GM10847 (cell line): ENCODE results near the gene BOC.

Experiments
- POLR2A ChIP-seq: IDR thresholded peaks from 2 replicates; pipeline ENCODE4 v1.6.1; 2011; ENCODE audit not compliant: insufficient read length; ENCODE audit errors: extremely low read depth

Gene BOC

DNA sequence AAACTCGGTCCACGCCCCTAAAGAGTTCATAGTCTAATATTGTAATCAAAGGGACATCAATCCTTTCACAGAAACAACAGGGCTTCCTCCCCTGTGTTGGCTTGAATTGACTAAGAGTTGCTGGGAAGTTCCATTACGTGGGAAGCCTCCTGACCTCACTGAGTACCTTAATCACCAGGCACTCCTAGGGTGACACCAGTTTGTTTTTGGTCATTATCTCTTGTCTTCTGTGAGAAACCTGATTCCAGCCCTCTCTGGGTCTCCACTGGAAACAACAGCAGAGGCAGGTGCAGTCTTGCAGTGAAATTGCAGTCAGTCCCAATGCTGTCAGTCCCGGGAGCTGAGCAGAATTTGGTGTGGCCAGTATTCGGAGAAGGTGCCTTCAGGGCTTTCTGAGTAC lies 55.4 kb downstream of the BOC start:
- TF ChIP-seq POLR2A, result no peak

DNA sequence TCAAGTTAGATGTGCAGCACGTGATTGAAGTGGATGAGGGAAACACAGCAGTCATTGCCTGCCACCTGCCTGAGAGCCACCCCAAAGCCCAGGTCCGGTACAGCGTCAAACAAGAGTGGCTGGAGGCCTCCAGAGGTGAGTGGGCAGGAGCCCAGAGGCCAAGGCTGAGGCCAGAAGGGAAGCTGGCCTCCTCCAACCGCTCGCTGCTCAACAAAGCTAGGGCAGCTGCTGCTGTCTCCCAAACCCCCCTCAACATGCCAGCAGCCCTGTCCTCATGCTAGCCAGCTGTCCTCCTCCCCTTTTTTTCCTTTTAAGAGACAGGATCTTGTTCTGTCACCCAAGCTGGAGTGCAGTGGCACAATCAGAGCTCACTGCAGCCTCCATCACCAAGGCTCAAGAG lies 57.0 kb downstream of the BOC start:
- TF ChIP-seq POLR2A, result no peak

GRCh38 chr3:113268942-113269341 lies 57.6 kb downstream of the BOC start:
- TF ChIP-seq POLR2A, result no peak

- no peak for TF ChIP-seq POLR2A
Measured at GRCh38 chr3:113269661-113270060, 58.3 kb downstream of the BOC start.

GRCh38 chr3:113270068-113270467 lies 58.7 kb downstream of the BOC start:
- TF ChIP-seq POLR2A, result no peak

DNA sequence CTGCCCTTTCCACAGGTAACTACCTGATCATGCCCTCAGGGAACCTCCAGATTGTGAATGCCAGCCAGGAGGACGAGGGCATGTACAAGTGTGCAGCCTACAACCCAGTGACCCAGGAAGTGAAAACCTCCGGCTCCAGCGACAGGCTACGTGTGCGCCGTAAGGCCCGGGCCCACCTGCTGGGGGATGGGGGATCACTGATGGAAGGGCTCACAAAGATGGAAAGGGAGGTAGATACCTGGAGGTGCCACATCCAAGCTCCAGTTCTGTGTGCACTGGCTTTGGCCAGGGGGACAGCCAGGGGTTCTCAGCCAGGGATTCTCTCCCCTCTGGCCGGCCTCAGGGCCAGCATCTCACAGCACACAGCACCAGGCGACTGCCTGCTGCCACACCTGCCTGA lies 59.4 kb downstream of the BOC start:
- TF ChIP-seq POLR2A, result no peak

DNA sequence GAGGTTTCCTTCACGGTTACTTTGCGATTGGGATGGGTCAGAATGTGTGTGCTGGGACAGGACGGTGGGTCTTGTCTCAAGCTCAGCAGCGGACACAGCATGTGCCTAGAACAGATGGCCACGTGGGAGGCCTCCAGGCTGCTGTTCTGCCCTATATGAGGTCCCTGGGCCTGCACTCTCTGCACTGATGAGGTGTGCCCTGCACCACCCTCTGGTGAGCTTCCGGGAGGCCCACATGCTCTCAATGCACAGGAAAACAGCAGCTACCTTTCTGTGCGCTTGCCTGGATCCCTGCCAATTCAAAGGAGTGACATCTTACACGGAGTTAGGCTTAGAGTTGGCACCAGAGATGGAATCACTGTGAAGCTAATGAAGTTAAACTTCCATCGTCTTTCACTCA lies 59.8 kb downstream of the BOC start:
- no peak for TF ChIP-seq POLR2A

GRCh38 chr3:113271594-113272384 lies 60.4 kb downstream of the BOC start:
- no peak for TF ChIP-seq POLR2A

- TF ChIP-seq POLR2A, result no peak
Measured at GRCh38 chr3:113272385-113272779, 61.0 kb downstream of the BOC start.

GRCh38 chr3:113273011-113273410 lies 61.7 kb downstream of the BOC start:
- TF ChIP-seq POLR2A, result no peak

- no peak for TF ChIP-seq POLR2A
Measured at GRCh38 chr3:113273604-113274378, 62.4 kb downstream of the BOC start.

DNA sequence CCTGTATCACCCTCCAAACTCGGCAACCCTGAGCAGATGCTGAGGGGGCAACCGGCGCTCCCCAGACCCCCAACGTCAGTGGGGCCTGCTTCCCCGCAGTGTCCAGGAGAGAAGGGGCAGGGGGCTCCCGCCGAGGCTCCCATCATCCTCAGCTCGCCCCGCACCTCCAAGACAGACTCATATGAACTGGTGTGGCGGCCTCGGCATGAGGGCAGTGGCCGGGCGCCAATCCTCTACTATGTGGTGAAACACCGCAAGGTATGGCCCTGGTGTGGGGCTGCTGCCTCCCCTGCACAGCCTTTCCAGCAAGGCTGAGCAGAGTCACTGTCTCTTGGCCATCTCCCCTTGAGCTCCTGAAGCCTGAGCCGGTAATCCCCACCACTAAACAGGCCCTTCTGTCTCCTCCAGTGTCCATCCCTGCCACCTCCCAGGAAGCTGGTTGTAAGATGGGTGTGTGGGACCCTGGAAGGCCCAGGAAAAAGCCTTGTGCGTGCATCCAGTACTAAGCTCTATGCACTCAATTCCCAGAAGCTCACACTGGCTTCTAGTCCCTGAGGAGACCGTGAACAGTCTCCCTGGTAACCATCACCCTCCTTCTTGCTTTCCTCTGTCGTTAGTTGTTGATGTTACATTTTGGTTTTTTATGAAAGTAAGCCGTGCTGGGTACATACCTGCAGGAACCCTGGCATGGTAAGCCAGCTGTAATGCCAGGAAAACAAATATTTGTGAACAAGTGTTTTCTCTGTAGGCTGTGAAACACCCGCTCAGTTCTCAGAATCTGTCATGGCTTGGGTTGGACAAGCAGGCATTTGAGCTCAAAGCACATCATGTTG lies 63.3 kb downstream of the BOC start:
- no peak for TF ChIP-seq POLR2A

- TF ChIP-seq POLR2A, result no peak
Measured at GRCh38 chr3:113275258-113275556, 63.9 kb downstream of the BOC start.

- no peak for TF ChIP-seq POLR2A
Measured at GRCh38 chr3:113275583-113275928, 64.2 kb downstream of the BOC start.

DNA sequence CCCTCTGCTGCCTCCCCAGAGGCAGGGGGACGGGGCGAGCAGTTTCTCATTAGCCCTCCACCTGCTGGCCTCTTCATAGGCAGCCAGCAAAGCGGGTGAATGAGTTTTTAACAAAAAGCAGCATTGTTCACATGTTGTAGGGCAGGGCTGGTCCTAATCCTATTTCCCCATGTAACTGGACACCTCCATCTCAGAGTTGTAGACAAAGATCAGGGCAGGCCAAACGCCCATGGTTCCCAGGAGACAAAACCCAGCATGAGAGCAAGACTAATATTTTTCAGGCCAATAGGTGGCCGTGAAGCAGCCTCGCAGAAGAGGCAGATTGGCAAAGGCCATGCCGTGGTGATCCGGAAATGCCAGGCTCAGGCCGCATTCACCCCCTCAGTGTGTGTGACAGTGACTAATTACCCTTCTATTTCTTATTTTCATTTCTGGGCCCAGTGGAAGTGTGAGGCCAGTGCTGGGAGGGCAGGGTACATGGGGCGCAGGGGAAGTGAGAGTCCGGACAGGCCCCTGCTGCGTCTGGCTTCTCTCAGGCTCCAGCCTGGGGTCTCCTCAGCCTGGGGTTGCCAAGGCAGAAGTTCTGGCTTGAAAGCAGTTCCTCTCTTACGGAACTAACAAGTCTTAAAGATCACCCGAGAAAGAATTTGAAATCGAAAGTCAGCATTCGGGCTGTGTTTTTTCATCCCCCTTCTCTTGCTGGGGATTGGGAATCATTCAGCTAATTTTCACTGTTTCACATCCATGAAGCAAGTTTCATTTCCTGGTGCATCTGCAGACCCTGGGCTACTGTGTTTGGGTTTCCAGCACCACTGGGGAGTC lies 64.8 kb downstream of the BOC start:
- TF ChIP-seq POLR2A, result no peak
